22Rv1 (cell line): ENCODE measurements around the gene LCN12.

Source experiments
- CTCF ChIP-seq: fragments of 450-650 bp; IDR thresholded peaks from 2 replicates; pipeline ENCODE4 v1.5.1; 2017; ENCODE audit warnings: mild to moderate bottlenecking
- ZFX ChIP-seq: fragments of 450-650 bp; IDR thresholded peaks from 2 replicates; pipeline ENCODE4 v1.6.1; 2017; ENCODE audit warnings: antibody characterized with exemption, borderline replicate concordance

GRCh38 chr9:136906266-136906665 lies 45.8 kb upstream of the LCN12 start:
- TF ChIP-seq CTCF (no peak), ZFX (no peak)
